OCI-LY7 (cell line): ENCODE data around the gene WWTR1. TPM values are rescaled to one million over a fixed set of nuclear protein-coding genes. Genes with fewer than 3 reads are reported as not detected.

ENCODE experiments used
- BruUV-seq: library from RNA; stranded (reverse); fragments of 400-500 nt; replicated peaks from 2 replicates; lab custom pipeline; 2021; lab: Mats Ljungman, UMichigan
- CTCF ChIA-PET: fragments of 300-600 bp; sonication (Branson Sonifier 250); formaldehyde crosslinking; loops from one replicate; lab custom pipeline; 2022; ENCODE audit warnings: antibody characterized with exemption; ENCODE audit not compliant: unreplicated experiment; lab: Charles Lee
- POLR2A ChIA-PET: fragments of 300-600 bp; sonication (Branson Sonifier 250); formaldehyde crosslinking; loops from one replicate; lab custom pipeline; 2022; ENCODE audit warnings: antibody characterized with exemption; lab: Charles Lee
- DNase-seq: peaks from one replicate; pipeline ENCODE4 v3.0.0-alpha.2; 2015; ENCODE audit warnings: low spot score
- H2AFZ ChIP-seq: fragments of 200-600 bp; sonication (generic), shearing (Covaris generic); 2 replicates; pipeline ENCODE4 v1.6.1; 2014; ENCODE audit warnings: mild to moderate bottlenecking, antibody characterized with exemption, low read length, moderate library complexity
- H3K27ac ChIP-seq: fragments of 200-600 bp; sonication (generic); 2 replicates; pipeline ENCODE4 v1.5.1; 2014; ENCODE audit warnings: mixed run types, low read depth, mild to moderate bottlenecking, moderate library complexity, low read length, inconsistent platforms; ENCODE audit not compliant: poor library complexity, severe bottlenecking
- H3K36me3 ChIP-seq: fragments of 200-600 bp; sonication (generic); 2 replicates; pipeline ENCODE4 v1.6.1; 2014; ENCODE audit warnings: mild to moderate bottlenecking, antibody characterized with exemption, low read length, moderate library complexity, mixed read lengths; ENCODE audit not compliant: insufficient read depth
- H3K4me1 ChIP-seq: fragments of 200-600 bp; sonication (generic); 2 replicates; pipeline ENCODE4 v1.5.1; 2014; ENCODE audit warnings: mild to moderate bottlenecking, low read length; ENCODE audit not compliant: insufficient read depth, poor library complexity, severe bottlenecking
- H3K4me2 ChIP-seq: fragments of 200-600 bp; sonication (generic); 2 replicates; pipeline ENCODE4 v1.6.1; 2014; ENCODE audit warnings: mild to moderate bottlenecking, low read length
- H3K4me3 ChIP-seq: fragments of 200-600 bp; sonication (generic); 2 replicates; pipeline ENCODE4 v1.5.1; 2014; ENCODE audit warnings: mild to moderate bottlenecking, low read depth, low read length; ENCODE audit not compliant: poor library complexity, severe bottlenecking
- H3K79me2 ChIP-seq: fragments of 200-600 bp; sonication (generic); 2 replicates; pipeline ENCODE4 v1.6.1; 2016; ENCODE audit warnings: low read depth, mild to moderate bottlenecking, low read length, moderate library complexity, mixed read lengths; ENCODE audit not compliant: insufficient read depth
- H3K9me2 ChIP-seq: fragments of 200-600 bp; sonication (generic); 2 replicates; pipeline ENCODE4 v1.6.1; 2016; ENCODE audit warnings: mild to moderate bottlenecking, low read length, mixed read lengths; ENCODE audit not compliant: insufficient read depth
- H3K9me3 ChIP-seq: fragments of 200-600 bp; sonication (generic); 2 replicates; pipeline ENCODE4 v1.6.1; 2014; ENCODE audit warnings: mild to moderate bottlenecking, mixed run types, low read length, mixed read lengths
- H4K20me1 ChIP-seq: fragments of 200-600 bp; sonication (generic); 2 replicates; pipeline ENCODE4 v1.6.1; 2014; ENCODE audit warnings: mild to moderate bottlenecking, antibody characterized with exemption, low read length, moderate library complexity, mixed read lengths; ENCODE audit not compliant: insufficient read depth
- EZH2phosphoT487 ChIP-seq: fragments of 200-600 bp; sonication (generic); IDR thresholded peaks from 2 replicates; pipeline ENCODE4 v1.6.1; 2018; ENCODE audit warnings: low read depth, borderline replicate concordance, mild to moderate bottlenecking, mixed run types, antibody characterized with exemption, low read length, moderate library complexity, mixed read lengths
- intact Hi-C: fragments of 100-400 bp; cut with micrococcal nuclease; formaldehyde crosslinking; loops from one replicate; pipeline ENCODE4 v1.10.0; 2022; ENCODE audit not compliant: unreplicated experiment
- total RNA-seq, 2 experiments: library from RNA; depleted of rRNA in 1 of 2; stranded (reverse); fragments of >200 nt in 1 of 2; shearing (Covaris generic) in 1 of 2; gene quantifications; 2 replicates each; pipeline ENCODE4 v1.2.3, GENCODE V29; 2014 to 2022
- TF ChIP-seq, protein P1 (sequence below): fragments of 200-600 bp; sonication (generic); conservative IDR thresholded peaks from 2 replicates; pipeline ENCODE4 v1.5.1; 2014; ENCODE audit warnings: mild to moderate bottlenecking, antibody characterized with exemption, low read length, moderate library complexity, mixed read lengths

WWTR1 gene
- total RNA-seq, 2 experiments from 2014 or later: 0.15 TPM; not detected in 1

GRCh38 chr3:149480326-149481017 is 177.4 kb downstream of the WWTR1 start:
- ChIA-PET CTCF (no interaction called here), POLR2A (interaction anchor here (0.5 kb wide), 1 partner anchor 134 kb away, joined by 3 read pairs; no protein-coding TSS in a partner anchor)
- no peaks in the 10 kb centered on the region for H3K4me1 ChIP-seq
- H3K79me2 ChIP-seq: no peaks in the 10 kb centered on the region
- H3K36me3 ChIP-seq: no peaks in the 10 kb centered on the region
- TF ChIP-seq, protein P1, sequence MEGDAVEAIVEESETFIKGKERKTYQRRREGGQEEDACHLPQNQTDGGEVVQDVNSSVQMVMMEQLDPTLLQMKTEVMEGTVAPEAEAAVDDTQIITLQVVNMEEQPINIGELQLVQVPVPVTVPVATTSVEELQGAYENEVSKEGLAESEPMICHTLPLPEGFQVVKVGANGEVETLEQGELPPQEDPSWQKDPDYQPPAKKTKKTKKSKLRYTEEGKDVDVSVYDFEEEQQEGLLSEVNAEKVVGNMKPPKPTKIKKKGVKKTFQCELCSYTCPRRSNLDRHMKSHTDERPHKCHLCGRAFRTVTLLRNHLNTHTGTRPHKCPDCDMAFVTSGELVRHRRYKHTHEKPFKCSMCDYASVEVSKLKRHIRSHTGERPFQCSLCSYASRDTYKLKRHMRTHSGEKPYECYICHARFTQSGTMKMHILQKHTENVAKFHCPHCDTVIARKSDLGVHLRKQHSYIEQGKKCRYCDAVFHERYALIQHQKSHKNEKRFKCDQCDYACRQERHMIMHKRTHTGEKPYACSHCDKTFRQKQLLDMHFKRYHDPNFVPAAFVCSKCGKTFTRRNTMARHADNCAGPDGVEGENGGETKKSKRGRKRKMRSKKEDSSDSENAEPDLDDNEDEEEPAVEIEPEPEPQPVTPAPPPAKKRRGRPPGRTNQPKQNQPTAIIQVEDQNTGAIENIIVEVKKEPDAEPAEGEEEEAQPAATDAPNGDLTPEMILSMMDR: peak; percentile 83
- no peak for TF ChIP-seq EZH2phosphoT487
- no peaks in the 10 kb centered on the region for H3K9me2 ChIP-seq
- H4K20me1 ChIP-seq: no peaks in the 10 kb centered on the region
- H3K4me2 ChIP-seq: no peak overlapping the region
- intact Hi-C loops: loop anchor here (1.0 to 10.0 kb wide), 4 partner anchors 88 to 526 kb away; partner anchors contain the start of gene HPS3
- no peaks in the 10 kb centered on the region for H3K9me3 ChIP-seq
- no peak overlapping the region for H3K27ac ChIP-seq
- no peak overlapping the region for H2AFZ ChIP-seq
- BruUV-seq: no TSS peak
- DNase-seq: peak; percentile 38
- H3K4me3 ChIP-seq: no peak overlapping the region

GRCh38 chr3:149479621-149480325 is 178.1 kb downstream of the WWTR1 start:
- Histone ChIP-seq H3K79me2 (no peaks in the 10 kb centered on the region), H3K4me2 (no peak overlapping the region), H3K4me3 (no peak overlapping the region), H3K27ac (no peak overlapping the region), H2AFZ (no peak overlapping the region), H3K4me1 (no peaks in the 10 kb centered on the region), H3K9me3 (no peaks in the 10 kb centered on the region), H3K9me2 (no peaks in the 10 kb centered on the region), H4K20me1 (no peaks in the 10 kb centered on the region), H3K36me3 (no peaks in the 10 kb centered on the region)
- no peak for DNase-seq
- POLR2A ChIA-PET: interaction anchor here (0.5 kb wide), 1 partner anchor 133 kb away, joined by 3 read pairs; no protein-coding TSS in a partner anchor
- intact Hi-C loops: loop anchor here (1.0 to 10.0 kb wide), 4 partner anchors 87 to 525 kb away; partner anchors contain the start of gene HPS3
- no TSS peak for BruUV-seq
- TF ChIP-seq, protein P1: no peak
- TF ChIP-seq EZH2phosphoT487: no peak
- CTCF ChIA-PET: interaction anchor here (0.6 kb wide), 1 partner anchor 45 kb away, joined by 3 read pairs; no protein-coding TSS in a partner anchor
